AG04449 (cell line): ENCODE data around the gene RALGDS.

Experiments used
- CTCF ChIA-PET: fragments of 350-600 bp; formaldehyde crosslinking; extraction: SDS; loops from one replicate; lab custom pipeline; 2021; ENCODE audit warnings: antibody characterized with exemption; lab: Yijun Ruan, JAX
- POLR2A ChIA-PET: fragments of 400-600, 350-600 bp; formaldehyde crosslinking; extraction: SDS; loops from one replicate; lab custom pipeline; 2020; ENCODE audit warnings: antibody characterized with exemption, inconsistent platforms; lab: Yijun Ruan, JAX
- DNase-seq: peaks from one replicate; pipeline ENCODE4 v3.0.0-alpha.2; 2010; ENCODE audit warnings: low read depth, low spot score
- H3K4me3 ChIP-seq: 2 replicates; pipeline ENCODE4 v1.5.1; 2011; ENCODE audit warnings: low read depth, mild to moderate bottlenecking, control low read depth, low read length
- CTCF ChIP-seq: IDR thresholded peaks from one replicate; pipeline ENCODE4 v1.5.1; 2011; ENCODE audit warnings: mild to moderate bottlenecking, moderate library complexity, low read length, control low read depth, inconsistent platforms; ENCODE audit not compliant: insufficient read depth; ENCODE audit errors: missing control alignments

RALGDS gene

GRCh38 chr9:133113949-133114885, 6.8 kb downstream of the RALGDS start:
- ChIA-PET POLR2A (interaction anchor here (0.7 kb wide), 1 partner anchor 30 kb away, joined by 3 read pairs; no protein-coding TSS in a partner anchor), CTCF (interaction anchor here (0.6 to 30.1 kb wide), 5 partner anchors 9 to 82 kb away, joined by 3 to 739 read pairs (median 3); no protein-coding TSS in a partner anchor)
- TF ChIP-seq CTCF, result no peak
- no peak for DNase-seq
- no peak overlapping the region for H3K4me3 ChIP-seq

GRCh38 chr9:133113163-133113948, 7.7 kb downstream of the RALGDS start:
- ChIA-PET CTCF (interaction anchor here (1.2 to 30.1 kb wide), 5 partner anchors 8 to 36 kb away, joined by 3 to 739 read pairs (median 4); no protein-coding TSS in a partner anchor), POLR2A (no interaction called here)
- no peak for DNase-seq
- no peak for TF ChIP-seq CTCF
- no peak overlapping the region for H3K4me3 ChIP-seq

GRCh38 chr9:133112663-133113026, 8.4 kb downstream of the RALGDS start:
- ChIA-PET POLR2A (no interaction called here), CTCF (interaction anchor here (1.3 to 30.1 kb wide), 4 partner anchors 7 to 37 kb away, joined by 3 to 739 read pairs (median 72); no protein-coding TSS in a partner anchor)
- H3K4me3 ChIP-seq, result no peak overlapping the region
- DNase-seq, result no peak
- no peak for TF ChIP-seq CTCF

GRCh38 chr9:133111808-133112662, 9.0 kb downstream of the RALGDS start:
- DNase-seq, result no peak
- ChIA-PET CTCF (interaction anchor here (1.1 to 30.1 kb wide), 5 partner anchors 7 to 72 kb away, joined by 3 to 739 read pairs (median 4); no protein-coding TSS in a partner anchor), POLR2A (no interaction called here)
- TF ChIP-seq CTCF, result no peak
- H3K4me3 ChIP-seq, result no peak overlapping the region

- CTCF ChIA-PET, result interaction anchor here (1.6 to 30.1 kb wide), 5 partner anchors 5 to 39 kb away, joined by 4 to 739 read pairs (median 139); no protein-coding TSS in a partner anchor
- POLR2A ChIA-PET, result no interaction called here
These were observed 10.9 kb downstream of the RALGDS start for GRCh38 chr9:133109931-133110650.

More at GRCh38 chr9:133109931-133110650, 10.9 kb downstream of the RALGDS start:
- H3K4me3 ChIP-seq, result no peak overlapping the region
- TF ChIP-seq CTCF, result no peak
- DNase-seq, result no peak
